GM19397 (cell line): ENCODE results near the gene GGA1.
A peak's percentile ranks its signal among the peaks of the same experiment; 100 is the strongest.

Experiments
- ATAC-seq: cut with Tn5 transposase; IDR thresholded peaks from one replicate; pipeline ENCODE4 v1.9.1; 2021; ENCODE audit warnings: mild to moderate bottlenecking, moderate library complexity; ENCODE audit not compliant: unreplicated experiment

The GGA1 gene

GRCh38 chr22:37627121-37627520 lies 18.5 kb downstream of the GGA1 start:
- ATAC-seq = no peak

DNA sequence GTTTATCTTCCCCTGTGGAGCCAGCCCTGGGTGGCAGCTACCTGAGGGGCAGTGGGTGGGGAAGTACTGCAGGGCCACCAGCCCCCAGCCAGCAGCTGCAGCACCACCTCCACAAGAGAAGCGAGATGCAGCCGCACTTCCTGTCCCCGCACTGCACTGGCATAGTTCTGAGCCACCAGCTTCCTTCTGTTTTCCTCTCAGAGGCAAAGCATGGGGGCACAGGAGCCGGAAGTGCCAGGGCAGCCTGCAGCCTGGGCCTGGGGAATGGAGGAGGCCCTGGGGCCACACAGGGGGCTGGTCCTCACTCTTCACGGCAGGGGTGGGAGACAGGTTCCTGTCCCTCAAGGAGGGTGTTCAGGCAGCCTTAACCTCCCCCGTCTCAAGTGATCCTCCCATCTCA lies 18.9 kb downstream of the GGA1 start:
- ATAC-seq = no peak

GRCh38 chr22:37628830-37629229 lies 20.2 kb downstream of the GGA1 start:
- ATAC-seq = no peak

DNA sequence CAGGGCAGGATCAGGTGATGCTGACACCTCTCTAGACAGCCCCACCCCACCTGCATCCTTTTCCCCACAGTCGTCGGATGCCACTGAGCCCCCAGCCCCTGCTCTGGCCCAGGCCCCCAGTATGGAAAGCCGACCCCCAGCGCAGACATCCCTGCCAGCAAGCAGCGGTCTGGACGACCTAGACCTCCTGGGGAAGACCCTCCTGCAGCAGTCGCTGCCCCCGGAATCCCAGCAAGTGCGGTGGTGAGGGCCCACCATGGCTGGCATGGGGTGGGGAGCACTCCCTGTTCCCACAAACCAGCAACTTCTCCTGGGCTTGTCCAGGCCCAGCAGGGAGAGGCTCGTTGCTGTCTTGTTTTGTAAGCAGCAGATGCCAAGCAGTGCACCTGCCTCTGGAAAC lies 21.3 kb downstream of the GGA1 start:
- ATAC-seq = no peak

GRCh38 chr22:37630839-37631435 lies 22.3 kb downstream of the GGA1 start:
- no peak for ATAC-seq

- ATAC-seq = no peak
Observed at GRCh38 chr22:37631448-37632173, 23.0 kb downstream of the GGA1 start.

- no peak for ATAC-seq
Observed at GRCh38 chr22:37632174-37633088, 23.8 kb downstream of the GGA1 start.

DNA sequence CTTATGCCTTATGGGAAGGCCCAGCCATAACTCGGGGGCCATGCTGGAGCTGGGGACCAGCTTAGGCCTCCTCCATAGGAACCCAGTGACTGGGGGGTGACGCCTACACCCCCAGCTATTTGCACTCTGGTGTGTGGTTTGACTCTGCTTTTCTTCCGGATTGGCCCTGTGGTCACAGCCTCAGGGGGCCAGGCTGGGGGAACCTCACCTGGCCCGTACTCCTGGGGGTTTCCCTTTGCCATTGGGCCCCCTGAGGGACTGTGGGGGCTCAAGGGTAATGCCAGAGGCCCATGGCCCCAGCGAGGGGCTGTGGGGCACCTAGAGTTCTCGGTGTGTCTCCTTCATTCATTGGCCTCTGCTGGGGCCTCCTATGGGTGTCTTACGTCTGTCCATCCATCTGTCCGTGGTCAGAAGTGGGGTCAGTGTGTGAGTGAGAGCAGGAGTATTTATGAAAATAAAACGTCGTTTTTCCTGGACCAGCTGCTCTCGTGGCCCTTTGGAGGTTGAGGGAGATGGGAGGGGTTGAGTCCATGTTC lies 24.5 kb downstream of the GGA1 start:
- peak; percentile 54 for ATAC-seq

- ATAC-seq = peak; percentile 52
Observed at GRCh38 chr22:37633625-37634416, 25.2 kb downstream of the GGA1 start.

GRCh38 chr22:37634417-37634924 lies 25.8 kb downstream of the GGA1 start:
- ATAC-seq = no peak

- ATAC-seq = no peak
Observed at GRCh38 chr22:37635157-37635556, 26.5 kb downstream of the GGA1 start.

GRCh38 chr22:37636186-37636948 lies 27.7 kb downstream of the GGA1 start:
- no peak for ATAC-seq

- no peak for ATAC-seq
Observed at GRCh38 chr22:37636949-37637273, 28.3 kb downstream of the GGA1 start.

GRCh38 chr22:37638391-37639069 lies 29.9 kb downstream of the GGA1 start:
- ATAC-seq = no peak

DNA sequence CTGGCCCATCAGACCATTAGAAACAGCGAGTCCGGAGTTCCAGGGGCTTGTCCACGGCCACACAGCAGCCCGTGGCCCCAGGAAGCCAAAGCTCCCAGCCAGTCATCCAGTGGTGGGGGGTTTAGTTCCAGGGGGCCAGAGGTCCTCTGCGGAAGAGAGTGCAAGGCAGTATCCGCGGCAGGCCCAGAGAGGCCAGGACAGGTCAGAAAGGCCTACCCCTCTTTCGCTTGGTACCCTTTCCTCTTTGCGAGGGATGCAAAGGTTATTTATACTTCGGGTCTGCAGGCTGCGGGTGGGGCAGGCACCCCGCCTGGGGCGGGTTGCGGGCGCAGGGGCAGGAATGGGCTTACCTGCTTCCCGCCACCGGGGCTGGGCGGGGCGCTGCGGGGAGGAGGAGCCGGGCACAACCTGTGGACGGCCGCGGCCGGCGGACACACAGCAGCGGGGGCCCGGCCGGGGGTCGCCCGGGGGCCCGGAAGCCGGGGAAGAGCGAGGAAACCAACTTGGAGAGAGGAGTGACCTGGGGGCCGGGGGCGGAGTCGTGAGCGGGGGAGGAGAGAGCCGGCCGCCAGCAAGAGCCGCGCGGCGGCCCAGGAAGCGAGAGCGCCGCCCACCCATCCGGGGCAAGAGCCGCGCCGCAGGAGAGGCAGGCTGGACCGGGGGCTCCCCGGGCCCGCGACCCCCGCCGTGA lies 30.6 kb downstream of the GGA1 start, which contains the start of gene SH3BP1:
TSS of gene SH3BP1 (plus strand) at position 600 of the 691 bp plus-strand sequence. CDS start 119 bp downstream, outside the sequence.
- no peak for ATAC-seq

DNA sequence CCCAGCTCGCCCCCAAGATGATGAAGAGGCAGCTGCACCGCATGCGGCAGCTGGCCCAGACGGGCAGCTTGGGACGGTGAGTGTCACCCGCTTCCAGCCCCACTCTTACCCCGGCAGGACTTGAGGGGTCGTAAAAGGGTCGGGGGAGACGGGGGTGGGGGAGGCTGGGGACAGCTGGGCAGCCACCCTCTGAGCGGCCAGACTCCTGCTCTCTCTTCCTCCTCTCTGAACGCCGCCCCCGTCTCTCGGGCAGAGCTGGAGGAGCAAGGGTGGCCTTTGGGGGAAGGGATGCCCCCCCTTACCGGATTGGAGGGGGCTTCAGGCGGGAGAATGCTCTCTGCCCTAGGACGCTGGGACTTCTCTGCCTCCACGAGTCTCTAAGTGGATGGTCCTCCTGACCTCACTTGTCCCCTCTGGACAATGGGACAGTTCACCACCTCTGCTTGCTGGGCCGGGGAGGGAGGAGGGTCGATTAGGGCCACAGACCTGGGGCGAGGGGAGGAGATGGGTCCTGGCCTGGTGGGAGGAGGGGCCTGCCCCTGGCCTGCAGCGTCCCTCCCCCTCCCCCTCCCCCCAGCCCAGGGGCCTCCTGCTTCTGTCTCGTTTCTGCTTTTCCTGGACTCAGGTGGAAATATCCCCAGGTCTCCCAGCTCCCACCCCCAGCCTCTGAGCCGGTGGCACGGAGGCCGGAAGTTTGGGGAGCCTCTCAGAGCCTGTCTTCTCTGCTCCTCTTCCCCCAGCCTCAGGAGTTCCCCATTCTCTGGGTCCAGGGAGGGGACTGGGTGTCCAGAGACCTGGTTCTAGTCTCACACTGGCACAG lies 31.3 kb downstream of the GGA1 start:
- no peak for ATAC-seq
